OCI-LY7 (cell line): ENCODE measurements around the gene PARD3. TPM values are rescaled to one million over a fixed set of nuclear protein-coding genes. Genes with fewer than 3 reads are reported as not detected.

ENCODE experiments used
- BruUV-seq: library from RNA; stranded (reverse); fragments of 400-500 nt; replicated peaks from 2 replicates; lab custom pipeline; 2021; lab: Mats Ljungman, UMichigan
- CTCF ChIA-PET: fragments of 300-600 bp; sonication (Branson Sonifier 250); formaldehyde crosslinking; loops from one replicate; lab custom pipeline; 2022; ENCODE audit warnings: antibody characterized with exemption; ENCODE audit not compliant: unreplicated experiment; lab: Charles Lee
- POLR2A ChIA-PET: fragments of 300-600 bp; sonication (Branson Sonifier 250); formaldehyde crosslinking; loops from one replicate; lab custom pipeline; 2022; ENCODE audit warnings: antibody characterized with exemption; lab: Charles Lee
- DNase-seq: peaks from one replicate; pipeline ENCODE4 v3.0.0-alpha.2; 2015; ENCODE audit warnings: low spot score
- H2AFZ ChIP-seq: fragments of 200-600 bp; sonication (generic), shearing (Covaris generic); 2 replicates; pipeline ENCODE4 v1.6.1; 2014; ENCODE audit warnings: mild to moderate bottlenecking, antibody characterized with exemption, low read length, moderate library complexity
- H3K27ac ChIP-seq: fragments of 200-600 bp; sonication (generic); 2 replicates; pipeline ENCODE4 v1.5.1; 2014; ENCODE audit warnings: mixed run types, low read depth, mild to moderate bottlenecking, moderate library complexity, low read length, inconsistent platforms; ENCODE audit not compliant: poor library complexity, severe bottlenecking
- H3K36me3 ChIP-seq: fragments of 200-600 bp; sonication (generic); 2 replicates; pipeline ENCODE4 v1.6.1; 2014; ENCODE audit warnings: mild to moderate bottlenecking, antibody characterized with exemption, low read length, moderate library complexity, mixed read lengths; ENCODE audit not compliant: insufficient read depth
- H3K4me1 ChIP-seq: fragments of 200-600 bp; sonication (generic); 2 replicates; pipeline ENCODE4 v1.5.1; 2014; ENCODE audit warnings: mild to moderate bottlenecking, low read length; ENCODE audit not compliant: insufficient read depth, poor library complexity, severe bottlenecking
- H3K4me2 ChIP-seq: fragments of 200-600 bp; sonication (generic); 2 replicates; pipeline ENCODE4 v1.6.1; 2014; ENCODE audit warnings: mild to moderate bottlenecking, low read length
- H3K4me3 ChIP-seq: fragments of 200-600 bp; sonication (generic); 2 replicates; pipeline ENCODE4 v1.5.1; 2014; ENCODE audit warnings: mild to moderate bottlenecking, low read depth, low read length; ENCODE audit not compliant: poor library complexity, severe bottlenecking
- H3K79me2 ChIP-seq: fragments of 200-600 bp; sonication (generic); 2 replicates; pipeline ENCODE4 v1.6.1; 2016; ENCODE audit warnings: low read depth, mild to moderate bottlenecking, low read length, moderate library complexity, mixed read lengths; ENCODE audit not compliant: insufficient read depth
- H3K9me2 ChIP-seq: fragments of 200-600 bp; sonication (generic); 2 replicates; pipeline ENCODE4 v1.6.1; 2016; ENCODE audit warnings: mild to moderate bottlenecking, low read length, mixed read lengths; ENCODE audit not compliant: insufficient read depth
- H3K9me3 ChIP-seq: fragments of 200-600 bp; sonication (generic); 2 replicates; pipeline ENCODE4 v1.6.1; 2014; ENCODE audit warnings: mild to moderate bottlenecking, mixed run types, low read length, mixed read lengths
- H4K20me1 ChIP-seq: fragments of 200-600 bp; sonication (generic); 2 replicates; pipeline ENCODE4 v1.6.1; 2014; ENCODE audit warnings: mild to moderate bottlenecking, antibody characterized with exemption, low read length, moderate library complexity, mixed read lengths; ENCODE audit not compliant: insufficient read depth
- EZH2phosphoT487 ChIP-seq: fragments of 200-600 bp; sonication (generic); IDR thresholded peaks from 2 replicates; pipeline ENCODE4 v1.6.1; 2018; ENCODE audit warnings: low read depth, borderline replicate concordance, mild to moderate bottlenecking, mixed run types, antibody characterized with exemption, low read length, moderate library complexity, mixed read lengths
- intact Hi-C: fragments of 100-400 bp; cut with micrococcal nuclease; formaldehyde crosslinking; loops from one replicate; pipeline ENCODE4 v1.10.0; 2022; ENCODE audit not compliant: unreplicated experiment
- total RNA-seq, 2 experiments: library from RNA; depleted of rRNA in 1 of 2; stranded (reverse); fragments of >200 nt in 1 of 2; shearing (Covaris generic) in 1 of 2; gene quantifications; 2 replicates each; pipeline ENCODE4 v1.2.3, GENCODE V29; 2014 to 2022
- TF ChIP-seq, protein P1 (sequence below): fragments of 200-600 bp; sonication (generic); conservative IDR thresholded peaks from 2 replicates; pipeline ENCODE4 v1.5.1; 2014; ENCODE audit warnings: mild to moderate bottlenecking, antibody characterized with exemption, low read length, moderate library complexity, mixed read lengths

PARD3 gene
- total RNA-seq, 2 experiments from 2014 or later: not detected

DNA sequence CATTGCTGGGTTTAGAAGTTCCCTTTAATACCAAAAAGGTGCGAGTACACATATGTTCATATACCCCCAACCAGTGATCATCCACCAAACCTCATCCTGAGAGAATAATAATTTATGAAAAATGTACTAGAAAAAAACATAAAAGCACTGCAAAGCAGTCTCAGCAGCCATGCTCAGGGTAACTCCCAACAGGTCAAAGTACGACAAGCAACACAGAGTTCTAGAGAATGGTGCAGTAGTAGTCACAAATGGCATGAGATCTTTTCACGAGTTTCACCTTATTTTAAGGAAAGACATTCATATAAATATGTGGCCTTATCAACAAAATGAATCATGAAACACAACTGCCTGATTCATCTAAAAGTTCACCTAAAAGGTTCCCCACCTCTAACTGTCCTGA lies 338.5 kb downstream of the PARD3 start:
- DNase-seq: no peak
- no peaks in the 10 kb centered on the region for H3K36me3 ChIP-seq
- no peak for TF ChIP-seq EZH2phosphoT487
- TF ChIP-seq, protein P1, sequence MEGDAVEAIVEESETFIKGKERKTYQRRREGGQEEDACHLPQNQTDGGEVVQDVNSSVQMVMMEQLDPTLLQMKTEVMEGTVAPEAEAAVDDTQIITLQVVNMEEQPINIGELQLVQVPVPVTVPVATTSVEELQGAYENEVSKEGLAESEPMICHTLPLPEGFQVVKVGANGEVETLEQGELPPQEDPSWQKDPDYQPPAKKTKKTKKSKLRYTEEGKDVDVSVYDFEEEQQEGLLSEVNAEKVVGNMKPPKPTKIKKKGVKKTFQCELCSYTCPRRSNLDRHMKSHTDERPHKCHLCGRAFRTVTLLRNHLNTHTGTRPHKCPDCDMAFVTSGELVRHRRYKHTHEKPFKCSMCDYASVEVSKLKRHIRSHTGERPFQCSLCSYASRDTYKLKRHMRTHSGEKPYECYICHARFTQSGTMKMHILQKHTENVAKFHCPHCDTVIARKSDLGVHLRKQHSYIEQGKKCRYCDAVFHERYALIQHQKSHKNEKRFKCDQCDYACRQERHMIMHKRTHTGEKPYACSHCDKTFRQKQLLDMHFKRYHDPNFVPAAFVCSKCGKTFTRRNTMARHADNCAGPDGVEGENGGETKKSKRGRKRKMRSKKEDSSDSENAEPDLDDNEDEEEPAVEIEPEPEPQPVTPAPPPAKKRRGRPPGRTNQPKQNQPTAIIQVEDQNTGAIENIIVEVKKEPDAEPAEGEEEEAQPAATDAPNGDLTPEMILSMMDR: no peak
- H3K27ac ChIP-seq: no peak overlapping the region
- POLR2A ChIA-PET: interaction anchor here (0.6 kb wide), 1 partner anchor 1172 kb away, joined by 3 read pairs; no protein-coding TSS in a partner anchor
- H4K20me1 ChIP-seq: no peaks in the 10 kb centered on the region
- H3K9me3 ChIP-seq: no peaks in the 10 kb centered on the region
- H3K4me2 ChIP-seq: no peak overlapping the region
- no peak overlapping the region for H3K4me3 ChIP-seq
- no peaks in the 10 kb centered on the region for H3K79me2 ChIP-seq
- CTCF ChIA-PET: no interaction called here
- H3K9me2 ChIP-seq: no peaks in the 10 kb centered on the region
- intact Hi-C loops: no loop called here
- H2AFZ ChIP-seq: no peak overlapping the region
- no TSS peak for BruUV-seq
- H3K4me1 ChIP-seq: no peaks in the 10 kb centered on the region

DNA sequence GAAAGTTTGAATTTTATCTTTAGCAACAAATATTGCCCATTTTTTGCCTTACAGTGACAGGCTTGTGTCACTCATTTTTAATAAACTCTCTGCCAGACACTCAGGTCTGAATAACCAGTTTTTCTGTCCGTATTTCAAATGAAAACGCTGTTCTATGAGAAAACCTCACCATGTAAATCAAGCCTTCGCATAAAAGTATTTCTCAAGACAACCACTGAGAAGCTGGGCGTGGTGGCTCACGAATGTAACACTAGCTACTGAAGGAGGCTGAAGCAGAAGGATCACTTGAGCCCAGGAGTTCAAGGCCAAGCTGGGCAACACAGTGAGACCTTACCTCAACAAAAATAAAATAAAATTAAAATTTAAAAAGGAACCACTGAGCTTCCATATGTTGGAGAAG lies 339.3 kb downstream of the PARD3 start:
- ChIA-PET POLR2A (interaction anchor here (0.6 kb wide), 1 partner anchor 1173 kb away, joined by 3 read pairs; no protein-coding TSS in a partner anchor), CTCF (no interaction called here)
- H3K4me1 ChIP-seq: no peaks in the 10 kb centered on the region
- H3K9me3 ChIP-seq: no peaks in the 10 kb centered on the region
- no peaks in the 10 kb centered on the region for H3K36me3 ChIP-seq
- intact Hi-C loops: no loop called here
- no peaks in the 10 kb centered on the region for H3K79me2 ChIP-seq
- no peak overlapping the region for H3K4me3 ChIP-seq
- DNase-seq: no peak
- no peak overlapping the region for H3K4me2 ChIP-seq
- BruUV-seq: no TSS peak
- H3K27ac ChIP-seq: no peak overlapping the region
- no peaks in the 10 kb centered on the region for H4K20me1 ChIP-seq
- no peak overlapping the region for H2AFZ ChIP-seq
- no peaks in the 10 kb centered on the region for H3K9me2 ChIP-seq
- no peak for TF ChIP-seq EZH2phosphoT487
- TF ChIP-seq, protein P1: no peak

DNA sequence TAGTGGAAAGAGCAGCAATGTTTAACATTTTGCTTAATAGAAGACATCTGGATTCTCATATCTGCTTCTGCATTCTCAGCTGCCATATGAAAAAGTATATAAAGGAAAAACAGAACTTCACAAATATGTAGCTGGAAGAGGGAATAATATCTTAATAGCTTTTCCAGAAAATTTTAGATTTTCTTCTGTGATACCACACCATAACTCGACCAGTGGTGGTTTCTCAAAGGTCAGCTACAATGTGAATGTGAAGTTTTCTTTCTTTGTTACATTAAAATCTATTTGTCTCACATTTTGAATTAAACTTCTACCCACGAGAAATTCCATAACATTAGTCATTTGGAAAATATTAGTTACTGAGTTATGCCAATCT lies 339.8 kb downstream of the PARD3 start:
- ChIA-PET CTCF (no interaction called here), POLR2A (interaction anchor here (1.1 kb wide), 1 partner anchor 16 kb away, joined by 3 read pairs; no protein-coding TSS in a partner anchor)
- no peaks in the 10 kb centered on the region for H3K79me2 ChIP-seq
- no peaks in the 10 kb centered on the region for H4K20me1 ChIP-seq
- H3K27ac ChIP-seq: no peak overlapping the region
- no peak overlapping the region for H2AFZ ChIP-seq
- no peak overlapping the region for H3K4me2 ChIP-seq
- intact Hi-C loops: no loop called here
- no peaks in the 10 kb centered on the region for H3K36me3 ChIP-seq
- no TSS peak for BruUV-seq
- H3K4me1 ChIP-seq: no peaks in the 10 kb centered on the region
- no peaks in the 10 kb centered on the region for H3K9me2 ChIP-seq
- H3K9me3 ChIP-seq: no peaks in the 10 kb centered on the region
- no peak for TF ChIP-seq EZH2phosphoT487
- TF ChIP-seq, protein P1: no peak
- DNase-seq: no peak
- no peak overlapping the region for H3K4me3 ChIP-seq
